Thyroid gland (tissue), 4 donors: ENCODE measurements around the gene HIVEP3. TPM values are rescaled to one million over a fixed set of nuclear protein-coding genes. Genes with fewer than 3 reads are reported as not detected.

Experiments
- DNase-seq, 2 donors: peaks; one replicate each; pipeline ENCODE4 v3.0.0-alpha.2; 2019
- H3K27ac ChIP-seq, 3 donors: fragments of 200-600 bp; sonication (generic); 1 replicate in 2 of 3; 2 replicates in 1 of 3; pipeline ENCODE4 v1.5.1; 2016 to 2019; ENCODE audit warnings: mild to moderate bottlenecking in 1 of 3, moderate library complexity in 1 of 3
- H3K27me3 ChIP-seq: fragments of 200-600 bp; sonication (generic); one replicate; pipeline ENCODE4 v1.5.1; 2019
- H3K36me3 ChIP-seq, 2 donors: fragments of 200-600 bp; sonication (generic); one replicate each; pipeline ENCODE4 v1.5.1; 2016 to 2019
- H3K4me1 ChIP-seq, 2 donors: fragments of 200-600 bp; sonication (generic); one replicate each; pipeline ENCODE4 v1.5.1; 2017 to 2019
- H3K4me3 ChIP-seq, 3 donors: fragments of 200-600 bp; sonication (generic); replicated peaks in 1 of 3; 1 replicate in 2 of 3; 2 replicates in 1 of 3; pipeline ENCODE4 v1.5.1; 2016; ENCODE audit warnings: mild to moderate bottlenecking in 1 of 3
- H3K9me3 ChIP-seq: fragments of 200-600 bp; sonication (generic); one replicate; pipeline ENCODE4 v1.5.1; 2017
- CTCF ChIP-seq, 6 experiments: fragments of 200-600 bp in 3 of 6; fragments of 450-650 bp in 3 of 6; sonication (generic) in 3 of 6; IDR thresholded peaks; one replicate each; pipeline ENCODE4 v1.5.1; 2016 to 2019; ENCODE audit warnings: antibody characterized with exemption in 6 of 6, mild to moderate bottlenecking in 2 of 6, inconsistent platforms in 1 of 6, moderate library complexity in 1 of 6
- POLR2A ChIP-seq, 2 donors: fragments of 450-650 bp; IDR thresholded peaks; one replicate each; pipeline ENCODE4 v1.6.1; 2017; ENCODE audit warnings: antibody characterized with exemption in 2 of 2, mild to moderate bottlenecking in 2 of 2, moderate library complexity in 1 of 2
- WGBS, 2 donors: methylation state at CpG; one replicate each; pipeline ENCODE4 v1.1.5; 2017; 5-methylcytosine and 5-hydroxymethylcytosine counted together
- intact Hi-C: fragments of 100-400 bp; cut with DNase I; formaldehyde crosslinking; loops from one replicate; pipeline ENCODE4 v1.15.1; 2023
- total RNA-seq, 4 donors: library from RNA; depleted of rRNA; stranded (reverse); fragments of >200 nt; gene quantifications; one replicate each; pipeline ENCODE4 v1.2.3, GENCODE V29; 2016

The HIVEP3 gene
- total RNA-seq, 4 donors from 2014 or later: 9.7 to 13.5 (median 12.5) TPM

- no peaks in the 10 kb centered on the region for H3K36me3 ChIP-seq
- no peaks in the 10 kb centered on the region for H3K27me3 ChIP-seq
- intact Hi-C loops: loop anchor here (10.0 kb wide), 1 partner anchor 220 kb away; no protein-coding TSS in a partner anchor
- H3K4me3 ChIP-seq: no peak overlapping the region
- H3K27ac ChIP-seq: peak overlapping the region in 1 of 3 donors; percentile 3
- peak; percentile 37 to 50 for DNase-seq
- no peaks in the 10 kb centered on the region for H3K9me3 ChIP-seq
- TF ChIP-seq CTCF (IDR thresholded peaks at IDR 0.05) (no peak), POLR2A (IDR thresholded peaks at IDR 0.05) (no peak)
- peaks cover 22 to 29% of the 10 kb centered on the region in 2 donors for H3K4me1 ChIP-seq
- WGBS, 2 donors: 43 to 50% methylated on average over 5 of the region's 5 CpGs
These were observed 343.9 kb downstream of the HIVEP3 start for GRCh38 chr1:41574842-41575241.

- Histone ChIP-seq H3K4me3 (no peak overlapping the region), H3K27ac (peak overlapping the region in 1 of 3 donors; percentile 3), H3K36me3 (no peaks in the 10 kb centered on the region), H3K27me3 (no peaks in the 10 kb centered on the region), H3K4me1 (peaks cover 22 to 29% of the 10 kb centered on the region in 2 donors), H3K9me3 (no peaks in the 10 kb centered on the region)
- 30 to 33% methylated on average over 16 to 17 of the region's 18 CpGs for WGBS, 2 donors
- peak; percentile 71 to 94 (median 90) for TF ChIP-seq CTCF (IDR thresholded peaks at IDR 0.05)
- no peak for TF ChIP-seq POLR2A (IDR thresholded peaks at IDR 0.05)
- intact Hi-C loops: loop anchor here (10.0 kb wide), 1 partner anchor 221 kb away; no protein-coding TSS in a partner anchor
- DNase-seq: peak; percentile 85 to 90
These were observed 344.7 kb downstream of the HIVEP3 start for GRCh38 chr1:41573785-41574713.

- H3K4me1 ChIP-seq: peaks cover 22 to 29% of the 10 kb centered on the region in 2 donors
- no peaks in the 10 kb centered on the region for H3K27me3 ChIP-seq
- H3K36me3 ChIP-seq: no peaks in the 10 kb centered on the region
- no peak for DNase-seq
- intact Hi-C loops: loop anchor here (10.0 kb wide), 1 partner anchor 222 kb away; no protein-coding TSS in a partner anchor
- no peaks in the 10 kb centered on the region for H3K9me3 ChIP-seq
- 88 to 89% methylated on average over 3 of the region's 3 CpGs for WGBS, 2 donors
- H3K4me3 ChIP-seq: no peak overlapping the region
- H3K27ac ChIP-seq: no peak overlapping the region
- TF ChIP-seq CTCF (IDR thresholded peaks at IDR 0.05) (no peak), POLR2A (IDR thresholded peaks at IDR 0.05) (no peak)
These were observed 345.5 kb downstream of the HIVEP3 start for GRCh38 chr1:41573194-41573593.

- WGBS, 2 donors: 78 to 95% methylated on average over 5 of the region's 5 CpGs
- intact Hi-C loops: loop anchor here (10.0 kb wide), 1 partner anchor 223 kb away; no protein-coding TSS in a partner anchor
- no peak for DNase-seq
These were observed 346.5 kb downstream of the HIVEP3 start for GRCh38 chr1:41572224-41572623.

More at GRCh38 chr1:41572224-41572623, 346.5 kb downstream of the HIVEP3 start:
- Histone ChIP-seq H3K9me3 (no peaks in the 10 kb centered on the region), H3K36me3 (no peaks in the 10 kb centered on the region), H3K4me1 (peaks cover 22 to 29% of the 10 kb centered on the region in 2 donors), H3K4me3 (no peak overlapping the region), H3K27ac (no peak overlapping the region), H3K27me3 (no peaks in the 10 kb centered on the region)
- TF ChIP-seq POLR2A (IDR thresholded peaks at IDR 0.05): no peak
- no peak for TF ChIP-seq CTCF (IDR thresholded peaks at IDR 0.05)
